Endothelial cell of umbilical vein (primary cell): ENCODE measurements around the gene RACGAP1. TPM values are rescaled to one million over a fixed set of nuclear protein-coding genes. Genes with fewer than 3 reads are reported as not detected.

Source experiments
- BruUV-seq: library from RNA; stranded (reverse); fragments of 400-500 nt; replicated peaks from 2 replicates; lab custom pipeline; 2021; lab: Mats Ljungman, UMichigan
- CTCF ChIA-PET: fragments of 300-600, 350-600 bp; sonication (Branson Sonifier 250); formaldehyde crosslinking; loops from one replicate; lab custom pipeline; 2021; ENCODE audit warnings: antibody characterized with exemption, inconsistent platforms; lab: Charles Lee
- POLR2A ChIA-PET: fragments of 300-600, 350-600 bp; sonication (Branson Sonifier 250); formaldehyde crosslinking; loops from one replicate; lab custom pipeline; 2021; ENCODE audit warnings: antibody characterized with exemption, inconsistent platforms; lab: Charles Lee
- DNase-seq: peaks from one replicate; pipeline ENCODE4 v3.0.0-alpha.2; 2011; ENCODE audit warnings: low read depth, low spot score
- FAIRE-seq: peaks from 2 replicates; lab custom pipeline; 2011; peaks lifted over from hg19 to GRCh38; lab: Jason Lieb, UNC
- H2AFZ ChIP-seq: 2 replicates; pipeline ENCODE4 v1.6.0; 2012; ENCODE audit warnings: low read depth, low read length, control low read depth, inconsistent platforms
- H3K27ac ChIP-seq: 2 replicates; pipeline ENCODE4 v1.5.1; 2011; ENCODE audit warnings: low read depth, mild to moderate bottlenecking, control low read depth, low read length, moderate library complexity; ENCODE audit not compliant: insufficient read depth
- H3K27me3 ChIP-seq, 2 experiments: 2 replicates each; pipeline versions ENCODE4 v1.6.0 to v1.6.1; 2011; ENCODE audit warnings: low read length in 2 of 2, mixed read lengths in 1 of 2; ENCODE audit not compliant: control insufficient read depth in 2 of 2, insufficient read depth in 2 of 2
- H3K36me3 ChIP-seq, 2 experiments: 2 replicates in 1 of 2; 3 replicates in 1 of 2; pipeline ENCODE4 v1.5.1; 2011; ENCODE audit warnings: low read length in 2 of 2, mild to moderate bottlenecking in 1 of 2, moderate library complexity in 1 of 2; ENCODE audit not compliant: control insufficient read depth in 2 of 2, insufficient read depth in 2 of 2; ENCODE audit errors: extremely low read depth in 1 of 2
- H3K4me1 ChIP-seq: 3 replicates; pipeline ENCODE4 v1.5.1; 2011; ENCODE audit warnings: mild to moderate bottlenecking, low read length; ENCODE audit not compliant: control insufficient read depth, insufficient read depth; ENCODE audit errors: extremely low read depth
- H3K4me2 ChIP-seq: 2 replicates; pipeline ENCODE4 v1.6.1; 2011; ENCODE audit warnings: low read length, control low read depth, mixed read lengths; ENCODE audit not compliant: insufficient read depth
- H3K4me3 ChIP-seq, 3 experiments: fragments of 200-600 bp in 1 of 3; sonication (generic), shearing (Covaris generic) in 1 of 3; replicated peaks in 1 of 3; 2 replicates each; pipeline ENCODE4 v1.5.1; 2011 to 2016; ENCODE audit warnings: control low read depth in 3 of 3, low read length in 3 of 3, mild to moderate bottlenecking in 2 of 3, inconsistent platforms in 1 of 3, low read depth in 1 of 3, moderate library complexity in 1 of 3; ENCODE audit not compliant: insufficient read depth in 1 of 3
- H3K79me2 ChIP-seq: 2 replicates; pipeline ENCODE4 v1.6.0; 2012; ENCODE audit warnings: low read length, inconsistent platforms; ENCODE audit not compliant: control insufficient read depth, insufficient read depth
- H3K9ac ChIP-seq: replicated peaks from 2 replicates; pipeline ENCODE3; 2011; ENCODE audit warnings: low read length, control low read depth; ENCODE audit not compliant: insufficient read depth; ENCODE audit errors: extremely low read depth
- H3K9me1 ChIP-seq: replicated peaks from 3 replicates; pipeline ENCODE4 v1.6.0; 2011; ENCODE audit warnings: mild to moderate bottlenecking, low read length; ENCODE audit not compliant: control insufficient read depth, insufficient read depth; ENCODE audit errors: extremely low read depth
- H3K9me3 ChIP-seq: replicated peaks from 2 replicates; pipeline ENCODE4 v1.5.1; 2012; ENCODE audit warnings: low read length, inconsistent platforms; ENCODE audit not compliant: control insufficient read depth, insufficient read depth
- H4K20me1 ChIP-seq: replicated peaks from 2 replicates; pipeline ENCODE3; 2011; ENCODE audit warnings: mild to moderate bottlenecking, low read length; ENCODE audit not compliant: control insufficient read depth, insufficient read depth; ENCODE audit errors: extremely low read depth
- EZH2 ChIP-seq: IDR thresholded peaks from 2 replicates; pipeline ENCODE4 v1.6.1; 2012; ENCODE audit warnings: borderline replicate concordance, low read depth, mild to moderate bottlenecking, moderate library complexity, low read length, inconsistent platforms; ENCODE audit not compliant: severe bottlenecking
- FOS ChIP-seq: IDR thresholded peaks from 2 replicates; pipeline ENCODE4 v1.6.1; 2011; ENCODE audit warnings: mild to moderate bottlenecking, low read length, moderate library complexity, borderline replicate concordance; ENCODE audit not compliant: insufficient read depth
- GATA2 ChIP-seq: IDR thresholded peaks from 2 replicates; pipeline ENCODE4 v1.7.0; 2011; ENCODE audit warnings: low read depth, mild to moderate bottlenecking, moderate library complexity, mixed read lengths, low read length; ENCODE audit not compliant: insufficient read length, insufficient read depth
- JUN ChIP-seq: IDR thresholded peaks from 2 replicates; pipeline ENCODE4 v1.6.1; 2011; ENCODE audit warnings: borderline replicate concordance, low read depth; ENCODE audit not compliant: insufficient read length, insufficient read depth
- MYC ChIP-seq: IDR thresholded peaks from one replicate; pipeline ENCODE4 v1.6.1; 2011; ENCODE audit warnings: mild to moderate bottlenecking, low read depth, low read length
- POLR2A ChIP-seq: IDR thresholded peaks from 2 replicates; pipeline ENCODE4 v1.6.1; 2012; ENCODE audit warnings: low read depth, mild to moderate bottlenecking, control low read depth, low read length
- POLR2AphosphoS5 ChIP-seq: IDR thresholded peaks from 2 replicates; pipeline ENCODE4 v1.6.1; 2012; ENCODE audit warnings: low read depth, mild to moderate bottlenecking, control low read depth, low read length, moderate library complexity; ENCODE audit not compliant: insufficient read depth
- dilution Hi-C: fragments of 300-500 bp; cut with MboI; formaldehyde crosslinking; loops from one replicate; pipeline ENCODE4 v1.15.0; 2019; ENCODE audit warnings: low sequenced_read_pairs; ENCODE audit not compliant: extremely low pct_ligation_motif_present
- intact Hi-C: fragments of 100-400 bp; cut with micrococcal nuclease; formaldehyde crosslinking; loops from one replicate; pipeline ENCODE4 v1.10.0; 2022
- polyA plus RNA-seq, 4 experiments: library from polyadenylated mRNA; depleted of rRNA in 3 of 4; stranded (reverse) in 3 of 4; unstranded in 1 of 4; fragments of >200 nt; gene quantifications; 2 replicates each; pipeline versions ENCODE4 v1.2.1 to v1.2.3, GENCODE V29; 2011 to 2012; ENCODE audit warnings: missing spikeins in 1 of 4
- total RNA-seq: library from RNA; stranded (reverse); gene quantifications from 2 replicates; pipeline ENCODE4 v1.2.3, GENCODE V29; 2021
- TF ChIP-seq, protein P1 (sequence below): IDR thresholded peaks from 2 replicates; pipeline ENCODE4 v1.6.1; 2011; ENCODE audit not compliant: insufficient read depth, insufficient read length
- TF ChIP-seq, protein P2 (sequence below), 2 donors: IDR thresholded peaks; 1 replicate in 1 of 2; 2 replicates in 1 of 2; pipeline ENCODE4 v1.5.1; 2011; ENCODE audit warnings: low read length in 2 of 2, mild to moderate bottlenecking in 2 of 2, moderate library complexity in 2 of 2, control low read depth in 1 of 2, inconsistent platforms in 1 of 2, low read depth in 1 of 2; ENCODE audit not compliant: insufficient read depth in 1 of 2; ENCODE audit errors: extremely low read depth in 1 of 2

Gene RACGAP1
- total and polyA plus RNA-seq, 2 donors (not counting 3 experiments of a cell fraction or from before 2014, with no cell fraction given): 16.5 to 56.3 TPM

DNA sequence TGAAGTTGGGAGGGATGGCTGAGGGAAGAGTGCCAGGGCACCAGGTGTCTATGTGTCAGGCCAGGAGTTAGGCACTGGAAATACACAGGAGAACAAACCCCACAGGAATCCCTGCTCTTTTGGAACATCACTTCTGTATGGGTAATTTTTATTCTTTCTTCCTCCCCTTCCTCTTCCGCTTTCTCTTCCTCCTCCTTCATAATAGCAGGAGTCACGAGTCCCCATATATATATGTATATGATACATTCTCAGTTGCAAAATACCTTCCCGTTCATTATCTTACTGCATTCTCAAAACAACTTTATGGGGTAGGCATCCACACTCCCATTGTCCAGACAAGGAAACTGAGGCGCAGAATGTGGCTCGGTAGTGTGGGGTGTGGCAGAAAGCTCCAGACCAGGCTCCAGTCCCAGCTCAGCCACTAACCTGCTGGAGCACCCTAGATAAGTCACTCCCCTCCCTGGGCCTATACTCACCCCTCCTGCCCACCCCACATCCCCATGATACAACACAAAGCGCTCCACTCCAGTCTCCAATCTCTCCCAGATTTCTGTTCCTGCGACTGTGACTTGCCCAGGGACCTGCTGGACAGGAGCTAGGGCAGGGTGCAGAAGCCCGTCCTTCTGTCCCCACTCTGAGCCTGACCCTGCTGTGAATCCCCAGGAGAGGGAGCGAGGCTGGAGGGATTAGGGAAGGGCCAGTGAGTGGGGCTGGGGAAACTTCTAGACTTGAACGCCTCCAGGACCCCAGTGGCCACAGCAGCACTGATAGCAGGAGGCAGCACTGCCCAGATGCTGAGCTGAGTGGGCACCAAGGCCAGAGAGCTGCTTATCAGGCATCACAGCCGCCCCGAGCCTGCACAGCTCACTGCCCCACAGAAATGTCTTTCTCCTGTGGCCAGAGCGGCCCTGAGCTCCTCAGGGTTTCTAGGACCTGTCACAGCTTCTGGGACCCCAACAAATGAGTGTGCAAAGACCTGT, 76.1 kb downstream of the RACGAP1 start:
- no peaks in the 10 kb centered on the region for H4K20me1 ChIP-seq
- ChIA-PET POLR2A (no interaction called here), CTCF (interaction anchor here (0.7 to 4.5 kb wide), 6 partner anchors 13 to 122 kb away, joined by 3 to 112 read pairs (median 7); partner anchors contain the start of gene AQP5)
- intact Hi-C loops: no loop called here
- H3K9me3 ChIP-seq: no peaks in the 10 kb centered on the region
- H3K27ac ChIP-seq: no peak overlapping the region
- peaks cover 11% of the 10 kb centered on the region for H3K4me1 ChIP-seq
- dilution Hi-C loops: no loop called here
- no peak overlapping the region for H3K4me3 ChIP-seq
- H3K9me1 ChIP-seq: no peaks in the 10 kb centered on the region
- H3K27me3 ChIP-seq: no peaks in the 10 kb centered on the region
- H2AFZ ChIP-seq: no peak overlapping the region
- TF ChIP-seq, protein P1, sequence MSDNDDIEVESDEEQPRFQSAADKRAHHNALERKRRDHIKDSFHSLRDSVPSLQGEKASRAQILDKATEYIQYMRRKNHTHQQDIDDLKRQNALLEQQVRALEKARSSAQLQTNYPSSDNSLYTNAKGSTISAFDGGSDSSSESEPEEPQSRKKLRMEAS: no peak
- TF ChIP-seq GATA2 (no peak), FOS (no peak), POLR2A (no peak), EZH2 (no peak), JUN (no peak), POLR2AphosphoS5 (no peak), MYC (no peak)
- TF ChIP-seq, protein P2, sequence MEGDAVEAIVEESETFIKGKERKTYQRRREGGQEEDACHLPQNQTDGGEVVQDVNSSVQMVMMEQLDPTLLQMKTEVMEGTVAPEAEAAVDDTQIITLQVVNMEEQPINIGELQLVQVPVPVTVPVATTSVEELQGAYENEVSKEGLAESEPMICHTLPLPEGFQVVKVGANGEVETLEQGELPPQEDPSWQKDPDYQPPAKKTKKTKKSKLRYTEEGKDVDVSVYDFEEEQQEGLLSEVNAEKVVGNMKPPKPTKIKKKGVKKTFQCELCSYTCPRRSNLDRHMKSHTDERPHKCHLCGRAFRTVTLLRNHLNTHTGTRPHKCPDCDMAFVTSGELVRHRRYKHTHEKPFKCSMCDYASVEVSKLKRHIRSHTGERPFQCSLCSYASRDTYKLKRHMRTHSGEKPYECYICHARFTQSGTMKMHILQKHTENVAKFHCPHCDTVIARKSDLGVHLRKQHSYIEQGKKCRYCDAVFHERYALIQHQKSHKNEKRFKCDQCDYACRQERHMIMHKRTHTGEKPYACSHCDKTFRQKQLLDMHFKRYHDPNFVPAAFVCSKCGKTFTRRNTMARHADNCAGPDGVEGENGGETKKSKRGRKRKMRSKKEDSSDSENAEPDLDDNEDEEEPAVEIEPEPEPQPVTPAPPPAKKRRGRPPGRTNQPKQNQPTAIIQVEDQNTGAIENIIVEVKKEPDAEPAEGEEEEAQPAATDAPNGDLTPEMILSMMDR (IDR thresholded peaks at IDR 0.05; ENCODE audit: extremely low read depth in 1 of 2, insufficient read depth in 1 of 2, low read depth in 1 of 2, low read length in 2 of 2): no peak
- no peak overlapping the region for H3K4me2 ChIP-seq
- no peak for DNase-seq
- H3K79me2 ChIP-seq: no peaks in the 10 kb centered on the region
- H3K36me3 ChIP-seq: no peaks in the 10 kb centered on the region
- no peak for FAIRE-seq
- no TSS peak for BruUV-seq
- no peak overlapping the region for H3K9ac ChIP-seq
